GM18909 (cell line): ENCODE measurements around the gene GLUD2.
"Not testable (repeated sequence)": the region's sequence is repeated elsewhere in the genome, so short reads cannot be mapped to it uniquely, and the experiment has no call there.

Experiments used
- ATAC-seq: cut with Tn5 transposase; IDR thresholded peaks from one replicate; pipeline ENCODE4 v1.9.1; 2021; ENCODE audit warnings: mild to moderate bottlenecking; ENCODE audit not compliant: unreplicated experiment, poor library complexity

GLUD2 gene

GRCh38 chrX:121047441-121048419 is at the start of gene GLUD2:
Gene GLUD2, plus strand, starts transcription at chrX:121047610. Its CDS starts 75 bp downstream, at chrX:121047685.
- not testable (repeated sequence) for ATAC-seq

DNA sequence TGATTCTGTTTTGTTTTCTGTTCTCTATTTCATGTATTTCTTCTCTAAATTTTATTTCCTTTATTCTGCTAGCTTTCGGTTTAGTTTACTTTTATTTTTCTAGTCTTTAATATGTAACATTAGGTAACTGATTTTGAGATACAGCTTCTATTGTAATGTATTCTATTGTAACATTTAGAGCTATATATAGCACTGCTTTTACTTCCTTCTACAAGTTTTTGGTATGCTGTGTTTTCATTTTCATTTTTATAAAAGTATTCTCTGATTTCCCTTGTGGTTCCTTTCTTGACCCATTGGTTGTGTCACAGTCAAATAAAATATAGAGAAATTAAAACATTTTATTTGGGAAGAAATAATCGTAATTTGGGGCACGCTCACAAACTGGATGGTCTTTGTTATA is 48.0 kb upstream of the GLUD2 start:
- ATAC-seq, result peak; percentile 61

- ATAC-seq, result no peak
These were observed 46.8 kb upstream of the GLUD2 start for GRCh38 chrX:121000589-121000988.

DNA sequence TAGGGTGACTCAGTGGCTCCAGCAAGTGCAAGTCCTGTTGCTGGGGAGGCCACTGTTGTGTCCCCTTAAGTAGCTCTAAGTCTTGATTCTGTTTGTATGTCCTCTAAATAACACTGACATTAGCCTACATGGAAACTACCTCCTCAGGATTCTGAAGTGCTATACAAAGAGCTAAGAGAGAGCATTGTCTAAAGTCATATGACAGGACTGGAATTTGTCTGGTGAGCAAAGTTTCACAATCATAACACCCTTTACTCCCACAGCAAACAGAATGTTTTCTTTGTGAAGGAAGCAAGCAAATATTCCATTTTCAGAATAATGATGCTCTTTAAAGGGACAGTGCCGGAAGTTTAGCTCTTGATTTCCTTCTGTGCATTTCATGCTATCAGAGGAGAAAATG is 38.5 kb upstream of the GLUD2 start:
- ATAC-seq, result no peak

- no peak for ATAC-seq
These were observed 37.6 kb upstream of the GLUD2 start for GRCh38 chrX:121009764-121010163.

DNA sequence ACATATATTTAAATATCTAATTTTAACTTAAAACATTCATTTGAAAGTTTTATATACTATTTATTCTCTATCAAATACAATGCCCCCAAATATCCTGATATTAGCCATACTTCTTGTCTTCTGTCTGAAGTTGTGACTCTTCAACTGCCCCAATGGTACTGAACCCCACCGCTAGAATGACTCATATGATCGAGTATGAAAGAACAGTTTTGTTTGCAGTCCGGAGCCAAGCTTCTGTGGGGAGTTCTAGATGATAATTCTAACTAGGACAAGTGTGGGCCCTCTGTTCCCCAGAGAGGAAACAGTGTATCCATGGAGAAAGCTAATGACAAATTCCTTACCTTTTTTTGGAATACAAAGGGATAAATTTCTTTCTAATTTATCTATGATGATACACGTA is 37.2 kb upstream of the GLUD2 start:
- ATAC-seq, result no peak

- ATAC-seq, result no peak
These were observed 36.2 kb upstream of the GLUD2 start for GRCh38 chrX:121011254-121011653.

GRCh38 chrX:121013897-121014455 is 33.4 kb upstream of the GLUD2 start:
- no peak for ATAC-seq

DNA sequence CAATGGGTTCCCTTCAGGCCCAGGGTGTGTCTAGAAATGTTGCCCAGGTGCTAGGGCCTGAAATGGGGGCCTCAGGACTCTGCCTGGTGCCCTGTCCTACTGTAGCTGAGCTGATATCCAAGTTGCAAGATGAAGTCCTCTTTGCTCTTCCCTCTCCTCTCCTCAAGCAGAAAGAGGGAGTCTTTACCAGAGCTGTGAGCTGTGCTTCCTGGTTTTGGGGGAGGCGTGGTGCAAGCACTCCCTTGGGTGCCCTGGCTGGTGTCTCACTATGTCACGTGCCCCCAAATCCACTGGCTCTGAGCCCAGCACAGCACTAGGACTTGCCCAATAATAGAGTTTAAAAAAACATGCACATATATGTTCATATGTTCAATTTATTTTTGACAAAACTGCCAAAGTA is 32.6 kb upstream of the GLUD2 start:
- no peak for ATAC-seq

- no peak for ATAC-seq
These were observed 19.0 kb upstream of the GLUD2 start for GRCh38 chrX:121028419-121028818.

DNA sequence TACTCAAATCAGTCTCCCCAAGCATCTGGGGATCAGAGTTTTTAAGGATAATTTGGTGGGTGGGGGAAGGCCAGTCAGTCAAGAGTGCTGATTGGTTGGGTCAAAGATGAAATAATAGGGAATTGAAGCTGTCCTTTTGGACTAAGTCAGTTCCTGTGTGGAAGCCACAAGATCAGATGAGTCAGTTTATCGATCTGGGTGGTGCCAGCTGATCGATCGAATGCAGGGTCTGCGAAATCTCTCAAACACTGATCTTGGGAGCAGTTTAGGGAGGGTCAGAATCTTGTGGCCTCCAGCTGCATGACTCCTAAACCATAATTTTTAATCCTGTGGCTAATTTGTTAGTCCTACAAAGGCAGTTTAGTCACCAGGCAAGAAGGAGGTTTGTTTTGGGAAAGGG is 17.3 kb upstream of the GLUD2 start:
- ATAC-seq, result no peak

GRCh38 chrX:121032531-121032930 is 14.9 kb upstream of the GLUD2 start:
- ATAC-seq, result no peak

GRCh38 chrX:121036137-121036536 is 11.3 kb upstream of the GLUD2 start:
- no peak for ATAC-seq

DNA sequence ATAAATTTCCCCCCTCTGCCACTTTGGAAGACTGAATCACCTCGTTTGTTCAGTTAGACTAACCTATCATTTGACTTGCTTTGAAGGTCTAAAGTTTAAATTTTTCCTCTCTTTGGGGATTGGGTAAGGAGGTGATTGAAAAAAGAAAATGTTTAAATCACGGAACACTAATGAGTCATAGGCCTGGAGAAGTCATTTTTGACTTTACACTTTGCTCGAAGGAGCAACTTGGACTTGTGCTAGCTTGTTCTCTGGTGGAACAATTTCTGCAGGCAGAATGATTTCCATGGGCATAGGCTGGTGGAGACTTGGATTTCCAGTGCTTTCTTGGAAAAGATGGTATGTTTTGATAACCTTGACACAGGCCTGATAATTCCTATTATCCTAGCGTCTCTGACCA is 10.5 kb upstream of the GLUD2 start:
- no peak for ATAC-seq

- ATAC-seq, result no peak
These were observed 3.4 kb downstream of the GLUD2 start for GRCh38 chrX:121050781-121051180.

DNA sequence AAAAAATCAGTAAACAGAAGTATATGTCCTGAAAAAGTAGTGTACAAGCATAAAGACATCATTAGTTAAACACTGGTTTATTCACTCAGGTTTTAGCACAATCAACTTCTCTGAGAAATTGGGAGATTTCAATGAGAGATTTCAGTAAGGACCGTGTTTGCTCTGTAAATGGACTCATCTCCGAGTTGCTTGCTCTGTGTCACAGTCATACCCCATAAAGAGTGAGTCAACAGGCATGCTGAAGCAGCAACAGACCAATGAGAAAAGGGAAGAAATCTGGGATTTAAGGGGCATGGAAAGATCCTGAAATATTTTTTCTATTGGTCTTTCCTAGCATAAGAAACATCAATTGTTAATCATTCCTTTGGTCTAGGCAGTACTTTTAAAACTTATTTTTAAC is 4.7 kb downstream of the GLUD2 start:
- ATAC-seq, result no peak

- ATAC-seq, result no peak
These were observed 14.9 kb downstream of the GLUD2 start for GRCh38 chrX:121062289-121062688.

GRCh38 chrX:121064579-121064978 is 17.2 kb downstream of the GLUD2 start:
- ATAC-seq, result no peak

DNA sequence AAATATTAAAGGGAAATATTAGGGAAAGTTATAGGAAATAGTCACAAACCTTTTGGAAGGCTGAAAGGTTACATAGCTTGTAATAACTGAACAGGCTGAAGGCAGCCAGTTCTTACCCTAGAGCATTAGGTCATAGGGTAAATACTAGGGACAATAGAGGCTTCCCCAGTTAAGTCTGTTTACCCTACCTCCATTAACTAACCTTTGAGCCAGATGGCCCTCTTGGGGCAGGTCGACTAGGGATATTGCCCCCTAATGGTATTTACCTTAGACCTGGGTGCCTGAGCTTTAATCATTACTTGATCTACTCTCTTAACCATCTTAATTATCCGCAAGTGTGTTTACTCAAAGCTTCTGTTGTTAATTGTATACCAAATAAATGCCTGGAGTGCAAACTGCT is 36.8 kb downstream of the GLUD2 start:
- not testable (repeated sequence) for ATAC-seq

DNA sequence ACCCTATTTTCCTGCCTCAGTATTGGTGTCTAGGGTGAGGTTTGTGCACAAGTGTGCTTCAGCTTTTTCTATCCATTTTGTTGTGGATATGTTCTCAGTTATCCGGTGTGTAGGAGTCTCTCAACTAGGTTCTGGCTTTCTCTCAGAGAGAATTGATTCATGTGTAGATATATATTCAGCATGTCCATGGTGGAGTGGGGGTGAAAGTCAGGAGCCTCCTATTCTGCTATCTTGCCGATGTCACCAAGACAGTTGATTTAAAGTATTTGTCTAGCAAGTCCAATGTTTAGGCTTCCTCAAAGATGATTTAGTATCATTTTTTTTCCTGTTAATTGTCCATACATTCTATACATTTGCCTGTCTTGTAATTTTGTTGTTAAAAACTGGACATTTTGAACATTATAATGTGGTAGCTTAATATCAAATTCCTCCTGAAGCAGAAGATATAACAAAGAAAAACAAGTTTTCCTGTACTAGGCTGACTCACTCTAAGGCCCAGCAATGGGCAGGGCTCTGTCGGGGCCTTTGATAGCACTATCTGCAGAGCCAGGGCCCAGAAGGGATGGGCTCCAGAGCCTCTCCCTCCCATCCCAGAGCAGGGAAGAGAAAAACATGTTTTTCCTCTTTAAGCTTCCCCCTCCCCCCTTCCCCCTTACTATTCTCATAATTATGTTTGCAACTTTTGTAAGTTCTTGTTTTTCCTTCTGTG is 37.6 kb downstream of the GLUD2 start:
- ATAC-seq, result no peak

GRCh38 chrX:121085612-121086010 is 38.2 kb downstream of the GLUD2 start:
- ATAC-seq, result no peak
